Activated naive CD4-positive, alpha-beta T cell treated with anti-CD3 and anti-CD28 coated beads for 36 hours (primary cell): ENCODE measurements around the gene PLEKHH1. TPM values are rescaled to one million over a fixed set of nuclear protein-coding genes. Genes with fewer than 3 reads are reported as not detected.

Experiments
- CTCF ChIA-PET: fragments of 350-600 bp; sonication (Branson Sonifier 250); formaldehyde crosslinking; loops from one replicate; lab custom pipeline; 2021; ENCODE audit warnings: antibody characterized with exemption; lab: Charles Lee
- DNase-seq: peaks from one replicate; pipeline ENCODE4 v3.0.0-alpha.2; 2020
- H3K27ac Mint-ChIP-seq: one replicate; pipeline ENCODE4 v1.8.0; 2021; ENCODE audit warnings: mild to moderate bottlenecking, mixed read lengths
- H3K27me3 Mint-ChIP-seq: one replicate; pipeline ENCODE4 v1.8.0; 2021; ENCODE audit warnings: low read depth, mixed read lengths
- H3K36me3 Mint-ChIP-seq: one replicate; pipeline ENCODE4 v1.8.0; 2021; ENCODE audit warnings: low read depth, mixed read lengths
- H3K4me1 Mint-ChIP-seq: one replicate; pipeline ENCODE4 v1.8.0; 2021; ENCODE audit warnings: low read depth, mixed read lengths
- H3K4me3 Mint-ChIP-seq: one replicate; pipeline ENCODE4 v1.8.0; 2021; ENCODE audit warnings: mild to moderate bottlenecking, moderate library complexity, mixed read lengths
- H3K9me3 Mint-ChIP-seq: one replicate; pipeline ENCODE4 v1.8.0; 2021; ENCODE audit warnings: mixed read lengths
- intact Hi-C: fragments of 100-400 bp; cut with micrococcal nuclease; formaldehyde crosslinking; loops from one replicate; pipeline ENCODE4 v1.15.1; 2023
- total RNA-seq, 2 experiments: library from RNA; stranded (reverse); gene quantifications; one replicate each; pipeline ENCODE4 v1.2.3, GENCODE V29; 2021

PLEKHH1 gene
- total RNA-seq, 2 experiments from 2014 or later = 2.2 to 2.5 TPM

DNA sequence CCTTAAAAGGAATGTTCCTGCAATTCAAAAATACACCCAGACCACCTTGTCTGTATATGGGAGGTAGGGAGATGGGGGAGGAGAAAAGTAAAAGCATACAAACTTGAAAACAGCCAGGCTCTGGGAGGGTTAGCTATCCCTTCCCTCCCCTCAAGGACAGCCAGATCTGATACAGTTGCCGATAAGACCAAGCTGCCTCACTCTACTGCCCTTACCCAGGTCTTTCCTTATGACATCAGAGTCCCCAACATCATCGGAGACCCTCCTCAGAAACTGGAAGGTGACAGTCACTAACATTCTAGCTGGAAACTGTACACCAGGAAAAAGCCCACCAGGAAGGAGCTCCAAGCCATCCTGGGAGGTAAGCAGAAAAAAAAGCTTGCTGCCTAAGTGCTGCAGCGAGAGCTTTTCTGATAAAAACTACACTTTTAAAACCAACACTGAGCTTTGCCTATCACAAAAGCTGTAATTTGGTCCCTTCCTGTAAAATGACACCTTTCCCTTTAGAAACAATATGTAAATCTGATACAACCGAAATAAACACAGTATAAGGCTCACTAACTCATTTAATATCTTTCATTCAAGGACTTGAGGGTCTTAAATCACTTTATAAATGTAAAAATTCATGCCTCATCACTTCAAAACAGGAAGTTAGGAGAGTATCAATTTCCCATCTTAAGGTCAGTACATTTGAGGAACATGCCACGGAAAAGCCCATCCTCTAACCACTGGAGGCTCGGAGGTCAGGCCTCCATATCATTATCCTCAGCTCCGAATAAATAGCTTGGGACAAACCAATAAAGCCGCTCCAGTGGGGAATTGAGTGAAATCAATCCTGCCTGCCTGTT, 20.4 kb upstream of the PLEKHH1 start:
- Mint-ChIP-seq H3K36me3 (no peaks in the 10 kb centered on the region), H3K4me1 (peaks cover 7% of the 10 kb centered on the region), H3K27ac (no peak overlapping the region), H3K4me3 (no peak overlapping the region), H3K27me3 (no peaks in the 10 kb centered on the region), H3K9me3 (no peaks in the 10 kb centered on the region)
- DNase-seq = no peak
- CTCF ChIA-PET = interaction anchor here (0.7 to 4.8 kb wide), 7 partner anchors 13 to 192 kb away, joined by 3 to 25 read pairs (median 5); partner anchors contain the start of genes EIF2S1 and PLEKHH1
- intact Hi-C loops = loop anchor here (10.0 kb wide), 1 partner anchor 1008 kb away; the partner anchor contains the start of gene GPHN

DNA sequence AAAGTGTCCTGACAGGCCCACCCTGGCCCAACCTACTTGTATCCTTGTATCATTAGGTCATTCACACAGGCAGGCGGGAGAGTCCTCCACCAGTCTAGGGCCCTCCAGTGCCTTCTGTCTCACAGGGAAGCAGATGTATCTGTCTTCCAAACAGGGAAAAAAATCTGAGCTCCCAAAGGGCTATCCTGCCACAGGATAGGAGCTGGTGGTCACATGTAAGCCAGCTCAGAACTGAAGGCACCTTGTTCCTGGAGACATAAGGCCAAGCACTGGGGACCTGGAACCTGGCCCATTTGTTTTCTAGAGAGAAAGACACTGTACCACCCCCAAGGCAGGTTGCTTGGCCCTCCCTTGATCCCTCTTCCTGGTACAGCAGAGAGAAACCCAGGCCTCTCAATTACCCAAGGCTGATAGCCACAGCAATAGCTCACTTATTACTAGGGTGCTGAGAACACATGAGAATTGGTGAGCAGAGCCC, 19.4 kb upstream of the PLEKHH1 start:
- peak overlapping the region; percentile 75 for H3K4me3 Mint-ChIP-seq
- no peak overlapping the region for H3K27ac Mint-ChIP-seq
- DNase-seq = no peak
- H3K36me3 Mint-ChIP-seq = no peaks in the 10 kb centered on the region
- no peaks in the 10 kb centered on the region for H3K9me3 Mint-ChIP-seq
- intact Hi-C loops = loop anchor here (10.0 kb wide), 1 partner anchor 1009 kb away; the partner anchor contains the start of gene GPHN
- peaks cover 5% of the 10 kb centered on the region for H3K4me1 Mint-ChIP-seq
- CTCF ChIA-PET = interaction anchor here (0.9 to 4.8 kb wide), 6 partner anchors 14 to 191 kb away, joined by 3 to 25 read pairs (median 4); no protein-coding TSS in a partner anchor
- H3K27me3 Mint-ChIP-seq = no peaks in the 10 kb centered on the region

DNA sequence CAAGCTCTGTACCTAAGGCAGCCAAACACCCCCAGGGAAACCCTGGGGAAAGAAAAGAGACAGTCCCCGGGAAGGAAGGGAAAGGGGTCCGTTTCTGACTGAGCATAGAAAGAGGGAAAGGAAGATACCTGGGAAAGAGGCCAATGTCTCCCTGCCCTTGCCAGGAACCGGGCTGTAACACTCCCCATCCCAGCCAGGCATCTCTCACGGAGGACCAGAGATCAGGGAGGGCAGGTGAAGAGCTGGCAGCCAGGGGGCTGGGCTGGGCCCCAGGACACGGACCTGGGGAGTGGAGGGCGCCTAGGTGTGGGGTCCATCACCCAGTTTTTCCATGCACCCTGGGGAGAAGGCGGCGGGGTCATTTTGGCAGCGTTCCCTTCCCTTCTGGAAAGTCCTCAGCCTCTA, 18.9 kb upstream of the PLEKHH1 start:
- no peaks in the 10 kb centered on the region for H3K36me3 Mint-ChIP-seq
- H3K4me1 Mint-ChIP-seq = peaks cover 5% of the 10 kb centered on the region
- no peaks in the 10 kb centered on the region for H3K27me3 Mint-ChIP-seq
- no peak overlapping the region for H3K27ac Mint-ChIP-seq
- no peaks in the 10 kb centered on the region for H3K9me3 Mint-ChIP-seq
- intact Hi-C loops = loop anchor here (10.0 kb wide), 1 partner anchor 1009 kb away; the partner anchor contains the start of gene GPHN
- H3K4me3 Mint-ChIP-seq = peak overlapping the region; percentile 75
- no peak for DNase-seq
- CTCF ChIA-PET = interaction anchor here (0.9 to 4.8 kb wide), 5 partner anchors 14 to 187 kb away, joined by 3 to 25 read pairs (median 4); no protein-coding TSS in a partner anchor

DNA sequence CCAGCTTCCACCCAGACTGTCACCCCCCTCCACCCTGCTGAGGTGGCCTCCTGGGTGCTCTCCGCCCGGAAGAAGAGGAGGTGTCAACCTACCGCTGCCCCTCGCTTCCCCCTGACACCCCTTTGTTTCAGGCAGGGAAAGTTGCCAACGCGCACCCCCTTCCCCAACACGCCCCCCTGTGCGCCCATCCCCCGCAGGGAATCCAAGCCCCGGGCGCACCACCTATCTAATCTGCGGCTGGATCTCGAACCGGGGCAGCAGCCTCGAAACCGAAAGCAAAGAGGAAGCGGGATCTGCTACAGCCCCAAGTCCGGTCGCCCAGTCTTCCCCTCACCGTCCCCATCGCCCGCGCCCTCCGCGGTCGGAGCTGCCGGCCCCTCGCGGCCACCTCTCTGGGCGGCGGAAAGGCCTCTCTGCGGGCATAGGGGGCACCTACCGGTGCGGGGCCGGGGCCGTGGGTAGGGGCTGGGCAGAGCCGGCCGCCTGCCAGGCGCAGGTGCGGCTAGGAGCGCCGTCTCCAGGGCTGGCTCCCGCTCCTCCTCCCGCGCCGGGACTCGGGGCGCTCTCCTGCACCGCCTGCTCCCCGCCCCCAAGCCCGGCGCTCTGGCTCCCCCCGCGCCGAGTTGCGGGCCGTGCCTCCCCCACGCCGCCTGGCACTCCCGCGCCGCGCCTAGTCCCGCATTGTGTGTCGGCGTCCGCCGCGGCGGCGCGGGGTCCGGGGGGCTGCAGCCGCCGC, 18.3 kb upstream of the PLEKHH1 start:
- peak overlapping the region; percentile 75 for H3K4me3 Mint-ChIP-seq
- intact Hi-C loops = loop anchor here (10.0 kb wide), 1 partner anchor 1010 kb away; the partner anchor contains the start of gene GPHN
- no peak overlapping the region for H3K27ac Mint-ChIP-seq
- DNase-seq = peak; percentile 23
- no peaks in the 10 kb centered on the region for H3K36me3 Mint-ChIP-seq
- H3K4me1 Mint-ChIP-seq = peaks cover 5% of the 10 kb centered on the region
- no peaks in the 10 kb centered on the region for H3K27me3 Mint-ChIP-seq
- CTCF ChIA-PET = interaction anchor here (0.7 to 4.8 kb wide), 7 partner anchors 12 to 104 kb away, joined by 3 to 25 read pairs (median 4); no protein-coding TSS in a partner anchor
- no peaks in the 10 kb centered on the region for H3K9me3 Mint-ChIP-seq

DNA sequence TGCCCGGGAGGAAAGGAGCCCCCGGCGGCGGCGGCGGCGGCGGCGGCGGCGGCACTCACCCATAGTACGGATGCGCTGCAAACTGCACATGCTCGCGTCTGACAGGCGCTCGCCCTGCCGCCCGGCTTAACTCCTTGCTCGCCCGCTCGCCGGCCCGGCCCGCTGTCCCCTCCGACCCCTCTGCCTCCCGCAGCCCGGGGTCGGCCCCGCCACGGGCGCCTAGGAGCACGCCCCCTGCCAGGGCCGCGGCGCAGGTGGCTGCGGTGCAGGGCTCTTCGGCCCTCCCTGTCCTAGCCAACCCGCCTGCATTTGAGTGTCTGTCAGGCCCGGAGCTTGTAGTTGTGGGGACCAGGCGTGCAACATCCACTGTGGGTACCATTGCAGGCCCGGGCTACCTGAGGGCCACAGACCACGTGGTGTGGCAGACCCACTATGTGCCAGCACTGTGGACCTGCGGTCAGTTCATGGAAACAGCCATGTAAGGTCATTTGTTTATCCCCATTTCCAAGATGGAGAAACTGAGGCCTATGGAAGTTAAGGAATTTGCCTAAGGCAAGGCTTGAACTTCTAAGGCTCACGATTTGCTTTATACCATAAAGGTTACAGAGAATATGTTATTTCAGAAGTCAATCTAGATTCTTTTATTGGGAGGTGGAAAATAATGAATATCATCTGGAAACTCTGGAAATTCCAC, 17.6 kb upstream of the PLEKHH1 start:
- Mint-ChIP-seq H3K4me1 (peaks cover 5% of the 10 kb centered on the region), H3K27me3 (no peaks in the 10 kb centered on the region), H3K36me3 (no peaks in the 10 kb centered on the region), H3K4me3 (peak overlapping the region; percentile 50), H3K9me3 (no peaks in the 10 kb centered on the region), H3K27ac (no peak overlapping the region)
- CTCF ChIA-PET = interaction anchor here (0.7 to 4.8 kb wide), 5 partner anchors 11 to 89 kb away, joined by 3 to 25 read pairs (median 4); no protein-coding TSS in a partner anchor
- intact Hi-C loops = loop anchor here (10.0 kb wide), 1 partner anchor 1011 kb away; the partner anchor contains the start of gene GPHN
- DNase-seq = peak; percentile 35

DNA sequence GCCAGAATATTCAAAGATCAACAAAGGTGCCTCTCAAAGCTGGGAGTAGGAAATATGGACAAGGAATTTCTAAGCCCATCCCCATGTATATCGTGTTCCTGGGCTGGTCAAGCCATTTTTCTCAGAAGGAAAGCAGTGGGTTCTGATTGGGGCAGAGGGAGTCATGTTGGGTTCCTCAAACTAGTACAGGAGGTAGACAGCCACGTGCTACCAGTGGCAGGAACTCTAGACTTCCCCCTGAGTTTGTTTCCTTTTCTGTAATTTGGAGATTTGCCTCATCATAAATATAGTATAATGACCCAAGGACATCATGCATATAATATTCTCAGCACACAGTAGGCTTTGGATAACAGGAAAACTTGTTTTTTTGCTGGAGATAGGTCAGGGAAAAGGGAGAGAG, 16.4 kb upstream of the PLEKHH1 start:
- Mint-ChIP-seq H3K4me1 (peaks cover 5% of the 10 kb centered on the region), H3K36me3 (no peaks in the 10 kb centered on the region), H3K4me3 (no peak overlapping the region), H3K9me3 (no peaks in the 10 kb centered on the region), H3K27me3 (peaks cover 6% of the 10 kb centered on the region), H3K27ac (no peak overlapping the region)
- intact Hi-C loops = loop anchor here (10.0 kb wide), 1 partner anchor 1012 kb away; the partner anchor contains the start of gene GPHN
- no peak for DNase-seq
- CTCF ChIA-PET = interaction anchor here (1.3 to 3.8 kb wide), 3 partner anchors 10 to 90 kb away, joined by 3 to 24 read pairs (median 5); no protein-coding TSS in a partner anchor

DNA sequence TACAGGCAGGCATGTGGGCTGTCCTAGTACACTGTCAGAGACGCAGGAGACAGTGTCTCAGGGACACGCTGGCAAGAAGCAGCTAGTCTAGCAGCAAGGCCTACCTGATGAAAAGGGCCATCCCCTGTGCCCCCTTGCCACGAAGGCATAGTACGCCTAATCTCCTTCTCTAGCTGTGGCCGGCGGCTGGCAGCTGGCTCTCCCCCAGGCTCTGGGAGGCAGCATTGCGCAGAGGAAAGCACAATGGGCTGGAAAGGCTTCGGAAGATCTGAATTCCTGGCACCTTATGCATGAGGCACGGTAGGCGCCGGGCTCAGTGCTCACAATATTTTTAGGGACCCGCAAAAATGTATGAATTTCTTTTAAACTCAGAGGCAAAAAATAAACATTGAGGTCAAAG, 16.0 kb upstream of the PLEKHH1 start:
- H3K27me3 Mint-ChIP-seq = peaks cover 6% of the 10 kb centered on the region
- no peaks in the 10 kb centered on the region for H3K9me3 Mint-ChIP-seq
- intact Hi-C loops = loop anchor here (10.0 kb wide), 1 partner anchor 1012 kb away; the partner anchor contains the start of gene GPHN
- no peak for DNase-seq
- no peak overlapping the region for H3K4me3 Mint-ChIP-seq
- no peaks in the 10 kb centered on the region for H3K36me3 Mint-ChIP-seq
- H3K4me1 Mint-ChIP-seq = peaks cover 5% of the 10 kb centered on the region
- CTCF ChIA-PET = interaction anchor here (1.3 to 3.8 kb wide), 3 partner anchors 10 to 90 kb away, joined by 3 to 24 read pairs (median 5); no protein-coding TSS in a partner anchor
- H3K27ac Mint-ChIP-seq = no peak overlapping the region

DNA sequence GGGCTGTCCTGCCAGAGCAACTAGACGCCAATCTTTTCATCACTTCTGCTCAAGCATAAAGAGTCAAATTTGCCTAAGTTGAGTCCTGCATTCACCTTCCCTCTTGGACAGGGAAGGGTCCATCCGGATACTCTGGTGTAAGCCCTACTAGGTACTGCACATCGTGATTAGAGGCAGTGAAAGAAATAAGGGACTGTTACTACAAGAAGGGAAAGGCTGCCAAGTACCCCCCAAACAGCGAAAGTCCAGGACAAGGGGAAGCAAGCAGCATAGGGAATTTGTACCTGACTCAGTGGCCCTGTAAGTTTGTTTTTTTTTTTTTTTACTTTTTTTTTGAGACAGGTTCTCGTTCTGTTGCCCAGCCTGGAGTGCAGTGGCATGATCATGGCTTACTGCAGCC, 13.7 kb upstream of the PLEKHH1 start:
- Mint-ChIP-seq H3K4me3 (no peak overlapping the region), H3K9me3 (no peaks in the 10 kb centered on the region), H3K27me3 (peaks cover 12% of the 10 kb centered on the region), H3K27ac (no peak overlapping the region), H3K4me1 (no peaks in the 10 kb centered on the region), H3K36me3 (no peaks in the 10 kb centered on the region)
- DNase-seq = no peak
- CTCF ChIA-PET = interaction anchor here (1.2 kb wide), 1 partner anchor 219 kb away, joined by 4 read pairs; no protein-coding TSS in a partner anchor
- intact Hi-C loops = loop anchor here (10.0 kb wide), 1 partner anchor 1015 kb away; the partner anchor contains the start of gene GPHN

DNA sequence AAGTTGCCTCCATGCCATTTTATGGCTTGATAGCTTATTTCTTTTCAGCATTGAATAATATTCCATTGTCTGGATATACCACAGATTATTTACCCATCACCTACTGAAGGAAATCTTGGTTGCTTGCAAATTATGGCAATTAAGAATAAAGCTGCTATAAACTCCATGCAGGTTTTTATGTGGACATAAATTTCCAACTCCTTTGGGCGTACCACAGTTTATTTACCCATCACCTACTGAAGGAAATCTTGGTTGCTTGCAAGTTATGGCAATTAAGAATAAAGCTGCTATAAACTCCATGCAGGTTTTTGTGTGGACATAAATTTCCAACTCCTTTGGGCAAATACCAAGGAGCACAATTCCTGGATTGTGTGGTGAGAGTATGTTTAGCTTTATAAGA, 12.6 kb upstream of the PLEKHH1 start:
- Mint-ChIP-seq H3K27me3 (peaks cover 13% of the 10 kb centered on the region), H3K4me3 (no peak overlapping the region), H3K4me1 (no peaks in the 10 kb centered on the region), H3K36me3 (no peaks in the 10 kb centered on the region), H3K9me3 (no peaks in the 10 kb centered on the region), H3K27ac (no peak overlapping the region)
- intact Hi-C loops = no loop called here
- CTCF ChIA-PET = interaction anchor here (0.7 to 1.7 kb wide), 6 partner anchors 13 to 94 kb away, joined by 3 to 6 read pairs (median 3); partner anchors contain the start of gene PLEKHH1
- no peak for DNase-seq

DNA sequence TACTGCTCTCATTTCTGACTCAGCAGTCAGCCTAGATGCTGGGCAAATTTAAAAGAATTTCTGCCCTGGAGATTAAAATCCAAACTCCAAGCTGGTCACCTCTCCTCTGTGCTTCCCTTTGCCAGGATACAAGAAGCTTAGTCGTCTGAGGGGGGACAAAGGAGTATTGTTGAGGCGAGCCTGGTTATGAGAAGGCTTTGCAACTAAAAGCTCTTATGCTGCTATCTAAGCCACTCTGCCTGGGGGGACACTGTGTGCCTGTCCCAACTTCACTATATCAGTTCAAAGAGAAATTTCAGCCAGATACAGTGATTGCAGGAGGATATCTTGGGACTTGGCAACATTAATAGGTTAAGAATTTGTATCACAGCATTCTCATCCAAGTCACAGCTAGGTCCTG, 10.8 kb upstream of the PLEKHH1 start:
- Mint-ChIP-seq H3K4me3 (no peak overlapping the region), H3K9me3 (no peaks in the 10 kb centered on the region)
- CTCF ChIA-PET = no interaction called here

More for the DNA sequence above, 10.8 kb upstream of the PLEKHH1 start:
- no peaks in the 10 kb centered on the region for H3K36me3 Mint-ChIP-seq
- H3K4me1 Mint-ChIP-seq = no peaks in the 10 kb centered on the region
- DNase-seq = no peak
- intact Hi-C loops = no loop called here
- peaks cover 19% of the 10 kb centered on the region for H3K27me3 Mint-ChIP-seq
- no peak overlapping the region for H3K27ac Mint-ChIP-seq
